ENCODE results near the gene PHLDA3.

The PHLDA3 gene

GRCh38 chr1:201429736-201430501, 39.1 kb downstream of the PHLDA3 start:
- no peak for DNase-seq (ENCODE audit: low spot score)

DNA sequence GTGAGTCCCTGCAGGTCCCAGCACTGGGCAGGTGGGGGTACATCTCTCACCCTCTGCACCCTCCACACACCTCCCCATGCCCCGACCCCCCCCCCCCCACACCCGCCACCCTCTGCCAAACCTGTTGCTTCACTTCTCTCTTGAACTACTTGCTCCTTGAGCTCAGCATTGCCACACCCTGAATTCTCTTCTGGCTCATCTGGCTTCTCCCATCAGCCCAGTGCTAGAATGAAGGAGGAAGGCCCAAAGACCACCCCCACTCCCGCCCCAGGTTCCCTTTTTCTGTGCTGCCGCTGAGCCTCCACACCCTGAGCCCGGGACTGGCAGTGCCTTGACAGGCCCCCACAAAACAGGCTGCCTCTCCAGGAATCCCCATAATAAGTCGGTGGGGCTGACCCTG, 41.0 kb downstream of the PHLDA3 start:
- DNase-seq (ENCODE audit: low spot score) = no peak

GRCh38 chr1:201426479-201427310, 42.3 kb downstream of the PHLDA3 start:
- no peak for DNase-seq (ENCODE audit: low spot score)

- no peak for DNase-seq (ENCODE audit: low spot score)
Observed at GRCh38 chr1:201424146-201424545, 44.8 kb downstream of the PHLDA3 start.

- no peak for DNase-seq (ENCODE audit: low spot score)
Observed at GRCh38 chr1:201423655-201424054, 45.3 kb downstream of the PHLDA3 start.

DNA sequence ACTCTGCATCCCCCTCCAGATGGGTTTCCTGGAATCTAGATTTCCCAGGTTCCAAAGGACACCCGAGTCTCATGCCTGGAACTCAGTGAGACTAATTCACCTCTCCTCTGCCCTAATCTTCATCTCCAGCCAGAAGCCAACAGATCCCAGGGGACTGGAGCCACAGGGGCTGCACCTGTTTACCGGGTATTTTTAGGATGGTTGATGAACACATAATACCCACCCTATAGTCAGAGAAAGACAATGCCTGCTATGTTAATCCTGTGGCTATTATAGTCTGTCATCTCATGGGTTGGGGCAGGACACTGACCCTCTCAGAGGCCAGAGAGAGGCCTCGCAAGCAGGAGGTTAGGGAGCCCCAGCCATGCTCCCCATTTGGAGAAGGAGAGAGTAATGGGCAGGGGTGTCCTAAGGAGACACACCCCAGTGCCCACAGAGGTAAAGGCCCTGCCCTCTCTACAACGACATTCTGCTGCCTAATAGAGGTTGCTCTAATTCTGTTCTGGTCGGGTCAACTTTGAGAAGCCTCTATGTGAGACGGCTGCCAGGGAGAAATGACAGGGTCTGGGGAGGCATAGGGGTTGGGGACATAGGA, 46.5 kb downstream of the PHLDA3 start:
- DNase-seq (ENCODE audit: low spot score) = no peak

- no peak for DNase-seq (ENCODE audit: low spot score)
Observed at GRCh38 chr1:201422026-201422425, 47.0 kb downstream of the PHLDA3 start.

- no peak for DNase-seq (ENCODE audit: low spot score)
Observed at GRCh38 chr1:201421041-201421440, 47.9 kb downstream of the PHLDA3 start.

DNA sequence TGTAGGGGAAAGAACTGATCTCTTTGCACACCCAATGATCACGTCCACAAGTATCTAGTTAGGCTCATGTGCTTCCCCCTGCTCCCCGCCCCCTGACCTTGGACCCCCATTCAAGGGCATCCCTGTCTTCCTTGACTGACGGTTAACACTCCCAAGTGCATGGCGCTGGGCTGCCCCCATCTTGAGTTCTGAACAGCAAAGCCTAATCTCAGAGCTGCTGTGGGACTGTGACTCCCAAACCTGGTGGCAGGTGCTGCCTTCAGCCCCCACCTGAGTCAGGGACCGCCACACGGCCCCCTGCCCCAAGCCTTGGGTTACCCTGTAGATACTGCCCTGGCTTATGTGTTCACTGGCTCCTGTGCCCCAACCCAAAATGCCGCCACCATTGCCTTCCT, 48.4 kb downstream of the PHLDA3 start:
- DNase-seq (ENCODE audit: low spot score) = no peak

- DNase-seq (ENCODE audit: low spot score) = no peak
Observed at GRCh38 chr1:201419746-201420607, 49.0 kb downstream of the PHLDA3 start.

DNA sequence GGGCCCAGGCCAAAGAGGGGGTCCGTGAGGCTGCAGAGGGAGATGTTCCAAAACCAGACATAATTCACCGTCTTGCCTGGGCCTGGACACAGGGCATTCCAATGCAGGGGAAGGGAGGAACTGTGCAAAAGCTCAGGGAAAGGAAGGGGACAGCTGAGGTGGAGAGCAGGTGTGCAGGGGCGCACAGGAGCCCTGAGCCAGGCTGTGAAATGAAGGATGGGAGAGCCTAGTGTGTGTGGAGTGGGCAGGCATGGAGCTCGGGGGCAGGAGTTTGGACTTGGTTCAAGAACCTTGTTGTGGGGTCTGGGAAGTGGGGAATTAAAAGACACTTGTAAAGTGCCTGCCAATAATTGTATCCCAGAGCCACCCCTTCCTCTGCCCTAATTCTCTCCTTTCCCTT, 49.7 kb downstream of the PHLDA3 start:
- DNase-seq (ENCODE audit: low spot score) = no peak

DNA sequence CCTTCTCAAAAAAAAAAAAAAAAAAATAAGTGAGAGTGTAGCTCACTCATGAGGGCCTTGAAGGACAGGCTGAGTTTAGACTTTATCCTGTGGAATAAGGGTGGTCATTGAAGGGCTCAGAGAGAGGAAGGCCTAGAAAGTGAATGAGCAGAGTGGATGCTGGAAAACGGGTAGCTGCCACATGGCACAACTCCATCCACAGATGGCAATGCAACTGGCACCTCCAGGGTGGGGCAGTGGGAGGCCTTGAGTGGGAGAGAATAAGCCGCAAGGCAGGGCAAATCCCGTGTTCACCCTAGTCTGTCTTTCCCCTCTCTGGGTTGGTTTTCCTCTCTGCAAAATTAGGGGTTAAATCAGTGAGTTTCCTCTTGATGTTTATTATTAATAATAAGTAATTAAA, 50.5 kb downstream of the PHLDA3 start:
- no peak for DNase-seq (ENCODE audit: low spot score)

All from ecto neural progenitor cell (in vitro differentiated cells).